ENCODE data around the gene SPTLC2. TPM values are rescaled to one million over a fixed set of nuclear protein-coding genes. Genes with fewer than 3 reads are reported as not detected.

Gene SPTLC2
- total and polyA plus RNA-seq, 2 of the 13 experiments (the other 11 are each of a cell fraction or from before 2014, with no cell fraction given): 17.4 to 17.5 TPM

DNA sequence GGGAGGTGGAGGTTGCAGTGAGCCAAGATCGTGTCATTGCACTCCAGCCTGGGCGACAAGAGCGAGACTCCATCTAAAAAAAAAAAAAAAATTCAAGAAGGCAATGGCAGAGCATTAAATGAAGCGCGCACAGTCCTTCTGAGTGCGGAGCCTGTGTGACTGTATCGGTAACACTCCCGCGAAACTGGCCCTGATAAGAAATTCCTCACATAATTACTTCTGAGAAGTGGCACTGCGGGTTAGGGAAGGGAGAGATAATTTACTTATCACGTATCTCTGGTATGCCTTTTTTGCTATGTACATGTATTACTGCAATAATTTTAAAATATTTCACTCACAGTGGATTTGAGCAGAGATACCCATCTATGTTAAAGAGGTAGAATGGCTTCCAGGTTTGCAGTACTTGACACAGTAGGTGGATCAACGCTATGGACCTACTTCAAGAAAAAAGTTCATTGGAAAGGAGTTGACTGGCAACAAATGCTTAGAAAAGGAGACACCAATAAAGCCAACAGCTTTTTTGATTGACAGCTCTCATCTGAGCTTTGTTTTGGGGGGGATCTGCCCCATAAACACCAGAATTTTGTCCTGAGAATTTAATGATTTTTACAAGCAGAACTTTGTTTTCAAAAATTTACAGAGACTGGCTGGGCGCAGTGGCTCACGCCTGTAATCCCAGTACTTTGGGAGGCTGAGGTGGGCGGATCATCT, 29.2 kb upstream of the SPTLC2 start (continued):
- no peak for TF ChIP-seq POLR2AphosphoS2 (IDR thresholded peaks at IDR 0.05; ENCODE audit: low read depth, low read length)
- TF ChIP-seq CBX1 (IDR thresholded peaks at IDR 0.05; ENCODE audit: low read depth): no peak

- ATAC-seq (no peak), FAIRE-seq (no peak), DNase-seq (ENCODE audit: low spot score) (no peak)
- ChIA-PET CTCF (ENCODE audit: low intra/inter-chr PET ratio, low total read pairs) (no interaction called here), POLR2A (no interaction called here)
- 52% methylated on average over 7 of the region's 7 CpGs for WGBS (ENCODE audit: low lambda C conversion rate)
- intact Hi-C loops (cut with micrococcal nuclease; ENCODE audit: unreplicated experiment) (no loop called here), in situ Hi-C loops (cut with HindIII; ENCODE audit: extremely low pct_ligation_motif_present, low pct_unique_long_range_greater_than_20kb) (no loop called here)
- Histone ChIP-seq H3K27ac (ENCODE audit: extremely low read length, insufficient read depth, low read length) (no peak overlapping the region), H3K79me2 (ENCODE audit: insufficient read depth, low read length) (no peaks in the 10 kb centered on the region), H3K27me3 (ENCODE audit: control insufficient read depth in 1 of 2, insufficient read depth in 2 of 2, low read length in 2 of 2) (peaks cover 0 to 1% of the 10 kb centered on the region in 2 experiments; a peak in 1 of 5 replicates), H3K9me3 (ENCODE audit: low read length) (no peaks in the 10 kb centered on the region), H3K9ac (ENCODE audit: insufficient read depth, low read depth, low read length) (no peak overlapping the region), H3K4me3 (replicated peaks in 1 of 3; ENCODE audit: insufficient read depth in 1 of 3, low read depth in 2 of 3, low read length in 3 of 3) (no peak overlapping the region), H2AFZ (ENCODE audit: low read length) (no peak overlapping the region), H4K20me1 (ENCODE audit: insufficient read depth, low read length) (no peaks in the 10 kb centered on the region), H3K4me1 (ENCODE audit: insufficient read depth, low read length) (peaks cover 18% of the 10 kb centered on the region), H3K36me3 (replicated peaks in 1 of 2; ENCODE audit: control insufficient read depth in 1 of 2, insufficient read depth in 2 of 2, low read length in 2 of 2) (no peaks in the 10 kb centered on the region), H3K4me2 (ENCODE audit: low read depth, low read length) (no peak overlapping the region)
- no TSS peak for BruUV-seq (replicated peaks)
- no peak for TF ChIP-seq ZNF382 (CRISPR knock-in tag; IDR thresholded peaks at IDR 0.05; ENCODE audit: borderline replicate concordance)
- no peak for TF ChIP-seq MED8 (CRISPR knock-in tag; IDR thresholded peaks at IDR 0.05; ENCODE audit: insufficient replicate concordance)
- TF ChIP-seq MEIS1 (CRISPR knock-in tag; IDR thresholded peaks at IDR 0.05; ENCODE audit: borderline replicate concordance): no peak
- no peak for TF ChIP-seq STAT6 (CRISPR knock-in tag; IDR thresholded peaks at IDR 0.05; ENCODE audit: borderline replicate concordance)
- TF ChIP-seq ZSCAN21 (CRISPR knock-in tag; IDR thresholded peaks at IDR 0.05; ENCODE audit: borderline replicate concordance): no peak
- TF ChIP-seq KLF6 (CRISPR knock-in tag; IDR thresholded peaks at IDR 0.05): no peak
- no peak for TF ChIP-seq SP140L (CRISPR knock-in tag; IDR thresholded peaks at IDR 0.05; ENCODE audit: borderline replicate concordance)
- no peak for TF ChIP-seq NPAS2 (CRISPR knock-in tag; IDR thresholded peaks at IDR 0.05; ENCODE audit: borderline replicate concordance)
- TF ChIP-seq RNF219 (CRISPR knock-in tag; IDR thresholded peaks at IDR 0.05): no peak
- no peak for TF ChIP-seq SIN3B (IDR thresholded peaks at IDR 0.05; ENCODE audit: low read length)
- TF ChIP-seq IKZF5 (CRISPR knock-in tag; IDR thresholded peaks at IDR 0.05): no peak
- no peak for TF ChIP-seq GLI4 (CRISPR knock-in tag; IDR thresholded peaks at IDR 0.05; ENCODE audit: borderline replicate concordance)
- TF ChIP-seq ZNF550 (CRISPR knock-in tag; IDR thresholded peaks at IDR 0.05; ENCODE audit: borderline replicate concordance): no peak
These were observed 26.0 kb upstream of the SPTLC2 start for GRCh38 chr14:77642407-77642806.
